Esophagus squamous epithelium (tissue), 5 donors: ENCODE measurements around the gene NDUFA6. TPM values are rescaled to one million over a fixed set of nuclear protein-coding genes. Genes with fewer than 3 reads are reported as not detected.
"Not testable (repeated sequence)": the region's sequence is repeated elsewhere in the genome, so short reads cannot be mapped to it uniquely, and the experiment has no call there.

Experiments
- DNase-seq: peaks from one replicate; lab custom pipeline; 2025; lab: John Stamatoyannopoulos, UW
- H3K27ac ChIP-seq, 4 donors: fragments of 200-600 bp; sonication (generic); one replicate each; pipeline ENCODE4 v1.5.1; 2016 to 2019; ENCODE audit warnings: mild to moderate bottlenecking in 1 of 4
- H3K27me3 ChIP-seq, 4 donors: fragments of 200-600 bp; sonication (generic); 1 replicate in 3 of 4; 2 replicates in 1 of 4; pipeline versions ENCODE4 v1.5.1 to v1.6.0; 2017 to 2021; ENCODE audit warnings: antibody characterized with exemption in 1 of 4
- H3K36me3 ChIP-seq, 3 donors: fragments of 200-600 bp; sonication (generic); one replicate each; pipeline ENCODE4 v1.5.1; 2016 to 2019
- H3K4me1 ChIP-seq, 3 donors: fragments of 200-600 bp; sonication (generic); one replicate each; pipeline ENCODE4 v1.5.1; 2017 to 2019
- H3K4me3 ChIP-seq, 4 donors: fragments of 200-600 bp; sonication (generic); 1 replicate in 3 of 4; 2 replicates in 1 of 4; pipeline ENCODE4 v1.5.1; 2016 to 2019; ENCODE audit warnings: mild to moderate bottlenecking in 2 of 4, moderate library complexity in 1 of 4
- H3K9me3 ChIP-seq, 3 donors: fragments of 200-600 bp; sonication (generic); one replicate each; pipeline ENCODE4 v1.5.1; 2016 to 2019
- CTCF ChIP-seq, 6 experiments: fragments of 450-650 bp in 4 of 6; fragments of 200-600 bp in 2 of 6; sonication (generic) in 2 of 6; IDR thresholded peaks; one replicate each; pipeline ENCODE4 v1.5.1; 2016 to 2019; ENCODE audit warnings: antibody characterized with exemption in 6 of 6, mild to moderate bottlenecking in 4 of 6, moderate library complexity in 4 of 6
- POLR2A ChIP-seq, 4 donors: fragments of 450-650 bp; IDR thresholded peaks; one replicate each; pipeline ENCODE4 v1.6.1; 2017; ENCODE audit warnings: antibody characterized with exemption in 4 of 4, mild to moderate bottlenecking in 4 of 4, moderate library complexity in 3 of 4
- WGBS, 2 donors: methylation state at CpG; one replicate each; pipeline ENCODE4 v1.1.5; 2018; 5-methylcytosine and 5-hydroxymethylcytosine counted together
- intact Hi-C: fragments of 100-400 bp; cut with DNase I; formaldehyde crosslinking; loops from one replicate; pipeline ENCODE4 v1.15.0; 2022
- total RNA-seq, 4 donors: library from RNA; depleted of rRNA; stranded (reverse); fragments of >200 nt; gene quantifications; one replicate each; pipeline ENCODE4 v1.1.0, GENCODE V29; 2016
- donor health status: DM: yes; HTN: yes; CAD: no.

The NDUFA6 gene
- total RNA-seq, 4 donors from 2014 or later = 65.0 to 72.4 (median 67.1) TPM

DNA sequence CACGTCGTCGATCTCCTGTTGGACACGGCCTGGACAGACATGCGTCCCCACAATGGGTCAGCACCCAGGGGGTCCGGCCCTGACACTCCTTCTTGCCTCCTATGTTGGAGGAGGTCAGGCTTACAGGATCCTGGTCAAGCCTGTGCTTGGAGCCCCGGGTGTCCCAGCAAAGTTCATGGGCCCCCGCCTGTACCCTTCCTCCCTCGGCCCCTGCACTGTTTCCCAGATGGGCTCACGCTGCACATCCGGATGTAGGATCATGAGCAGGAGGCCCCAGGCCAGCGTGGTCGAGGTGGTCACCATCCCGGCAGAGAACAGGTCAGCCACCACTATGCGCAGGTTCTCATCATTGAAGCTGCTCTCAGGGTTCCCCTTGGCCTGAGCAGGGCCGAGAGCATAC, 37.0 kb upstream of the NDUFA6 start:
- Histone ChIP-seq H3K27ac (no peak overlapping the region), H3K27me3 (no peaks in the 10 kb centered on the region), H3K4me3 (no peak overlapping the region), H3K4me1 (peaks cover 0 to 5% (median 0%) of the 10 kb centered on the region in 3 donors), H3K36me3 (no peaks in the 10 kb centered on the region), H3K9me3 (no peaks in the 10 kb centered on the region)
- TF ChIP-seq CTCF (IDR thresholded peaks at IDR 0.05) = no peak
- no peak for TF ChIP-seq POLR2A (IDR thresholded peaks at IDR 0.05)
- intact Hi-C loops = no loop called here
- WGBS, 2 donors = 80 to 89% methylated on average over 4 of the region's 16 CpGs
- DNase-seq = no peak

GRCh38 chr22:42123529-42123928, 33.0 kb upstream of the NDUFA6 start:
- DNase-seq, H3K36me3 ChIP-seq, H3K9me3 ChIP-seq, H3K4me3 ChIP-seq, H3K4me1 ChIP-seq, intact Hi-C loops, H3K27me3 ChIP-seq, H3K27ac ChIP-seq: not testable (repeated sequence)
- WGBS, 2 donors = no CpG with 5 or more reads among the region's 4 CpGs

DNA sequence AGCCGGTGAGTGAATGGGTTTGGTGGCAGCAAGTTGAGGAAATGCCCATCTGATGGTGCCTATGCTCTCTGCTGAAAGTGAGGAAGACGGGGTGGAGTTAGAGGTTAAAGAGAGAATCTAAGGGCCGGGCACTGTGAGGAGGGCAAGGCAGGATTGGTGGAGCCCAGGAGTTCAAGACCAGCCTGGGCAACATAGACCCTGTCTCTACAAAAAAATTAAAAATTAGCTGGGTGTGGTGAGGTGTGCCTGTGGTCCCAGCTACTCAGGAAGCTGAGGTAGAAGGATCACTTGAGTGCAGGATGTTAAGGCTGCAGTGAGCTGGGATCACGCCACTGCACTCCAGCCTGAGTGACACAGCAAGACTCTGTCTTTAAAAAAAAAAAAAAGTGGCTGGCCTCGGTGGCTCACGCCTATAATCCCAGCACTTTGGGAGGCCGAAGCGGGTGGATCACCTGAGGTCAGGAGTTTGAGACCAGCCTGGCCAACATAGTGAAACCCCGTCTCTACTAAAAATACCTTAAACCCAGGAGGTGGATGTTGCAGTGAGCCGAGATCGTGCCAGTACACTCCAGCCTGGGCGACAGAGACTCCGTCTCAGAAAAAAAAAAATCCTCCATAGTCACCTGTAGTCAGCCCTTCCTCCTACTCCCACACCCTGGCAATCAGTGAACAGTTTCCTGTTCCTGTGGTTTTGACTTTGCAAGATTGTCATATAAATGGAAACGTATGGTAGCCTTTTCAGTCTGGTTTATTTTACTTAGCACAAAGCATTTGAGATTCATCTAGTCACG, 29.9 kb upstream of the NDUFA6 start:
- intact Hi-C loops, DNase-seq, H3K27me3 ChIP-seq, H3K4me3 ChIP-seq, H3K4me1 ChIP-seq, H3K27ac ChIP-seq, H3K36me3 ChIP-seq: not testable (repeated sequence)
- peaks cover under 1 to 11% (median 6%) of the 10 kb centered on the region in 3 donors for H3K9me3 ChIP-seq
- WGBS, 2 donors = 70 to 73% methylated on average over 14 to 15 of the region's 15 CpGs

GRCh38 chr22:42116848-42117424, 26.4 kb upstream of the NDUFA6 start:
- no peak for DNase-seq
- intact Hi-C loops = no loop called here
- WGBS, 2 donors = 91 to 100% methylated on average over 1 to 3 of the region's 4 CpGs

GRCh38 chr22:42115420-42115830, 24.9 kb upstream of the NDUFA6 start:
- H3K4me3 ChIP-seq, H3K4me1 ChIP-seq, intact Hi-C loops: not testable (repeated sequence)

More at GRCh38 chr22:42116848-42117424, 26.4 kb upstream of the NDUFA6 start:
- H3K36me3 ChIP-seq = peaks cover 0 to 7% (median 0%) of the 10 kb centered on the region in 3 donors
- H3K4me1 ChIP-seq = no peaks in the 10 kb centered on the region
- H3K4me3 ChIP-seq = no peak overlapping the region
- H3K27me3 ChIP-seq = no peaks in the 10 kb centered on the region
- TF ChIP-seq POLR2A (IDR thresholded peaks at IDR 0.05) (no peak), CTCF (IDR thresholded peaks at IDR 0.05) (no peak)
- no peak overlapping the region for H3K27ac ChIP-seq
- peaks cover 9 to 28% (median 22%) of the 10 kb centered on the region in 3 donors for H3K9me3 ChIP-seq

DNA sequence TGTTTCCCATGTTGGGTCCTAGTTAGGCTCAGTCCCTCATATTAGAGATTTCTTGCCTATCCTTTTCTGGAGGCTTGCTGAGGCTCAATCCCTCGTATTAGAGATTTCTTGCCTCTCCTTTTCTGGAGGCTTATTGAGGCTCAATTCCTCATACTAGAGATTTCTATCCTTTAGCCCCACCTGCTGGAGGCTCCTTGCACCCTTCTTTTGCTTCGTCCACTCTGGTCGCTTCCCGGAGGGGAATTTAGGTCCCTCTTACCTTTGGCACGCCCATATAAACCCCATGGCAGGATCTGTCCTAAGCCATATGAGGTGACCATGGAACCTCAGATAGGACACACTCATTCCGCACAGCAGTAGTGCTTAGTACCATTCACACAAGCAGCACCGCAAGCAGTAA, 24.1 kb upstream of the NDUFA6 start:
- Histone ChIP-seq H3K9me3 (peaks cover 9 to 28% (median 22%) of the 10 kb centered on the region in 3 donors), H3K4me3 (no peak overlapping the region), H3K27me3 (no peaks in the 10 kb centered on the region), H3K27ac (no peak overlapping the region), H3K36me3 (peaks cover 0 to 7% (median 0%) of the 10 kb centered on the region in 3 donors), H3K4me1 (no peaks in the 10 kb centered on the region)
- no peak for TF ChIP-seq CTCF (IDR thresholded peaks at IDR 0.05)
- no peak for TF ChIP-seq POLR2A (IDR thresholded peaks at IDR 0.05)
- intact Hi-C loops = no loop called here
- WGBS, 2 donors = 75 to 95% methylated on average over 3 to 7 of the region's 7 CpGs
- no peak for DNase-seq

More at GRCh38 chr22:42115420-42115830, 24.9 kb upstream of the NDUFA6 start:
- H3K9me3 ChIP-seq = peaks cover 9 to 28% (median 22%) of the 10 kb centered on the region in 3 donors
- not testable (repeated sequence) for H3K27me3 ChIP-seq, H3K27ac ChIP-seq, DNase-seq, H3K36me3 ChIP-seq
- 55 to 78% methylated on average over 6 of the region's 6 CpGs for WGBS, 2 donors

GRCh38 chr22:42112793-42113192, 22.2 kb upstream of the NDUFA6 start:
- 27 to 40% methylated on average over 3 of the region's 4 CpGs for WGBS, 2 donors
- H3K27ac ChIP-seq, H3K4me1 ChIP-seq, intact Hi-C loops, H3K4me3 ChIP-seq, H3K27me3 ChIP-seq, DNase-seq: not testable (repeated sequence)
- H3K36me3 ChIP-seq = peaks cover 0 to 10% (median 0%) of the 10 kb centered on the region in 3 donors
- H3K9me3 ChIP-seq = peaks cover 9 to 28% (median 22%) of the 10 kb centered on the region in 3 donors
